Keratinocyte (primary cell): ENCODE measurements around the gene CTIF. TPM values are rescaled to one million over a fixed set of nuclear protein-coding genes. Genes with fewer than 3 reads are reported as not detected.

Source experiments
- DNase-seq: peaks from one replicate; pipeline ENCODE4 v3.0.0-alpha.2; 2011; ENCODE audit warnings: low read depth, missing footprints, low spot score
- FAIRE-seq: peaks from 2 replicates; lab custom pipeline; 2011; peaks lifted over from hg19 to GRCh38; lab: Jason Lieb, UNC
- H2AFZ ChIP-seq: 2 replicates; pipeline ENCODE4 v1.6.0; 2012; ENCODE audit warnings: low read length, control low read depth, inconsistent platforms; ENCODE audit not compliant: control insufficient read depth
- H3K27ac ChIP-seq: 2 replicates; pipeline ENCODE4 v1.5.1; 2011; ENCODE audit warnings: low read length; ENCODE audit not compliant: control insufficient read depth, insufficient read depth
- H3K27me3 ChIP-seq: 3 replicates; pipeline ENCODE4 v1.6.0; 2011; ENCODE audit warnings: low read length; ENCODE audit not compliant: control insufficient read depth, insufficient read depth; ENCODE audit errors: extremely low read depth
- H3K36me3 ChIP-seq, 2 experiments: 2 replicates in 1 of 2; 3 replicates in 1 of 2; pipeline ENCODE4 v1.5.1; 2011; ENCODE audit warnings: low read length in 2 of 2, mild to moderate bottlenecking in 1 of 2; ENCODE audit not compliant: control insufficient read depth in 2 of 2, insufficient read depth in 2 of 2; ENCODE audit errors: extremely low read depth in 1 of 2
- H3K4me1 ChIP-seq: 3 replicates; pipeline ENCODE4 v1.5.1; 2011; ENCODE audit warnings: low read length; ENCODE audit not compliant: control insufficient read depth, insufficient read depth; ENCODE audit errors: extremely low read depth
- H3K4me2 ChIP-seq: 3 replicates; pipeline ENCODE4 v1.6.0; 2011; ENCODE audit warnings: low read depth, low read length; ENCODE audit not compliant: control insufficient read depth, insufficient read depth; ENCODE audit errors: extremely low read depth
- H3K4me3 ChIP-seq, 3 experiments: fragments of 200-600 bp in 1 of 3; sonication (generic) in 1 of 3; 2 replicates in 2 of 3; 3 replicates in 1 of 3; pipeline ENCODE4 v1.5.1; 2011 to 2016; ENCODE audit warnings: low read length in 3 of 3, mild to moderate bottlenecking in 3 of 3, control low read depth in 2 of 3, inconsistent platforms in 1 of 3, low read depth in 1 of 3, mixed read lengths in 1 of 3, mixed run types in 1 of 3, moderate library complexity in 1 of 3; ENCODE audit not compliant: control insufficient read depth in 2 of 3, insufficient read depth in 2 of 3; ENCODE audit errors: extremely low read depth in 1 of 3
- H3K79me2 ChIP-seq: 2 replicates; pipeline ENCODE4 v1.6.0; 2012; ENCODE audit warnings: low read length; ENCODE audit not compliant: control insufficient read depth, insufficient read depth
- H3K9ac ChIP-seq: 3 replicates; pipeline ENCODE4 v1.6.0; 2011; ENCODE audit warnings: low read length; ENCODE audit not compliant: control insufficient read depth, insufficient read depth; ENCODE audit errors: extremely low read depth
- H3K9me1 ChIP-seq: 3 replicates; pipeline ENCODE4 v1.6.0; 2011; ENCODE audit warnings: low read length; ENCODE audit not compliant: control insufficient read depth, insufficient read depth; ENCODE audit errors: extremely low read depth
- H3K9me3 ChIP-seq: 2 replicates; pipeline ENCODE4 v1.5.1; 2012; ENCODE audit warnings: low read depth, low read length; ENCODE audit not compliant: control insufficient read depth
- H4K20me1 ChIP-seq: 3 replicates; pipeline ENCODE4 v1.6.0; 2011; ENCODE audit warnings: low read length; ENCODE audit not compliant: control insufficient read depth, insufficient read depth; ENCODE audit errors: extremely low read depth
- EZH2 ChIP-seq: IDR thresholded peaks from one replicate; pipeline ENCODE4 v1.6.1; 2012; ENCODE audit warnings: inconsistent platforms, mild to moderate bottlenecking, low read length, moderate library complexity
- dilution Hi-C: fragments of 300-500 bp; cut with MboI; formaldehyde crosslinking; loops from one replicate; pipeline ENCODE4 v1.7.0; 2020; ENCODE audit warnings: low sequenced_read_pairs; ENCODE audit not compliant: extremely low pct_ligation_motif_present
- polyA plus RNA-seq, 5 experiments: library from polyadenylated mRNA; depleted of rRNA in 3 of 5; stranded (reverse) in 3 of 5; stranded (forward) in 1 of 5; unstranded in 1 of 5; fragments of >200 nt; gene quantifications; 1 replicate in 1 of 5; 2 replicates in 3 of 5; 3 replicates in 1 of 5; pipeline versions ENCODE4 v1.2.1 to v1.2.3, GENCODE V29; 2011 to 2012; ENCODE audit warnings: missing spikeins in 2 of 5, low read depth in 1 of 5, low replicate concordance in 1 of 5
- small RNA-seq, 3 experiments: library from RNA; depleted of rRNA; stranded (forward); fragments of <200 nt; gene quantifications; one replicate each; pipeline ENCODE3, GENCODE V24; 2012; ENCODE audit warnings: low read depth in 3 of 3, low replicate concordance in 1 of 3; ENCODE audit not compliant: insufficient read length in 3 of 3
- TF ChIP-seq, protein P1 (sequence below), 3 experiments: IDR thresholded peaks in 1 of 3; conservative IDR thresholded peaks in 1 of 3; optimal IDR thresholded peaks in 1 of 3; 2 replicates in 2 of 3; 3 replicates in 1 of 3; pipeline versions ENCODE3 to v1.5.1; 2011; ENCODE audit warnings: low read length in 3 of 3, mild to moderate bottlenecking in 3 of 3, moderate library complexity in 2 of 3, control low read depth in 1 of 3, inconsistent platforms in 1 of 3; ENCODE audit not compliant: insufficient read depth in 2 of 3; ENCODE audit errors: extremely low read depth in 1 of 3

Gene CTIF
- polyA plus RNA-seq, 1 donor (not counting 4 experiments of a cell fraction or from before 2014, with no cell fraction given), result 15.0 TPM

- H3K9me1 ChIP-seq, result no peaks in the 10 kb centered on the region
- no peaks in the 10 kb centered on the region for H3K79me2 ChIP-seq
- no peak overlapping the region for H3K4me3 ChIP-seq
- no peaks in the 10 kb centered on the region for H4K20me1 ChIP-seq
- H3K36me3 ChIP-seq, result no peaks in the 10 kb centered on the region
- FAIRE-seq (no peak), DNase-seq (no peak)
- H3K27ac ChIP-seq, result no peak overlapping the region
- H3K4me2 ChIP-seq, result no peak overlapping the region
- dilution Hi-C loops, result no loop called here
- no peak overlapping the region for H3K9ac ChIP-seq
- no peaks in the 10 kb centered on the region for H3K9me3 ChIP-seq
- no peaks in the 10 kb centered on the region for H3K27me3 ChIP-seq
- no peaks in the 10 kb centered on the region for H3K4me1 ChIP-seq
- no peak overlapping the region for H2AFZ ChIP-seq
- TF ChIP-seq EZH2, result no peak
- TF ChIP-seq, protein P1, sequence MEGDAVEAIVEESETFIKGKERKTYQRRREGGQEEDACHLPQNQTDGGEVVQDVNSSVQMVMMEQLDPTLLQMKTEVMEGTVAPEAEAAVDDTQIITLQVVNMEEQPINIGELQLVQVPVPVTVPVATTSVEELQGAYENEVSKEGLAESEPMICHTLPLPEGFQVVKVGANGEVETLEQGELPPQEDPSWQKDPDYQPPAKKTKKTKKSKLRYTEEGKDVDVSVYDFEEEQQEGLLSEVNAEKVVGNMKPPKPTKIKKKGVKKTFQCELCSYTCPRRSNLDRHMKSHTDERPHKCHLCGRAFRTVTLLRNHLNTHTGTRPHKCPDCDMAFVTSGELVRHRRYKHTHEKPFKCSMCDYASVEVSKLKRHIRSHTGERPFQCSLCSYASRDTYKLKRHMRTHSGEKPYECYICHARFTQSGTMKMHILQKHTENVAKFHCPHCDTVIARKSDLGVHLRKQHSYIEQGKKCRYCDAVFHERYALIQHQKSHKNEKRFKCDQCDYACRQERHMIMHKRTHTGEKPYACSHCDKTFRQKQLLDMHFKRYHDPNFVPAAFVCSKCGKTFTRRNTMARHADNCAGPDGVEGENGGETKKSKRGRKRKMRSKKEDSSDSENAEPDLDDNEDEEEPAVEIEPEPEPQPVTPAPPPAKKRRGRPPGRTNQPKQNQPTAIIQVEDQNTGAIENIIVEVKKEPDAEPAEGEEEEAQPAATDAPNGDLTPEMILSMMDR (optimal IDR thresholded peaks at IDR 0.05 in 1 of 3, IDR thresholded peaks at IDR 0.05 in 1 of 3, conservative IDR thresholded peaks at IDR 0.05 in 1 of 3; ENCODE audit: extremely low read depth in 1 of 3, insufficient read depth in 2 of 3, low read length in 3 of 3), result no peak
Measured at GRCh38 chr18:48910972-48911545, 372.2 kb downstream of the CTIF start.

Small RNA genes within 50 kb of the gene (small RNA-seq; reads per million reads assigned to genes)
- 0 to 1.0 (median 0) reads per million in 3 experiments for gene MIR4743

Other genes starting within 250 kb of the CTIF start
- gene ZBTB7C, start 129.6 kb upstream of the CTIF start, polyA plus RNA-seq, result 0.15 to 0.77 TPM (median 0.58 TPM) in 3 replicates